PFSK-1 (cell line): ENCODE measurements around the gene LY6G5C.

ENCODE experiments used
- FOXP2 ChIP-seq: optimal IDR thresholded peaks from 2 replicates; pipeline ENCODE3; 2011; ENCODE audit warnings: borderline replicate concordance, control low read depth, inconsistent platforms; ENCODE audit not compliant: insufficient read depth; ENCODE audit errors: extremely low read length, extremely low read depth
- POLR2AphosphoS5 ChIP-seq: IDR thresholded peaks from 2 replicates; pipeline ENCODE4 v1.6.1; 2012; ENCODE audit warnings: low read depth, mild to moderate bottlenecking, control low read depth, low read length, moderate library complexity
- SIN3A ChIP-seq: IDR thresholded peaks from 2 replicates; pipeline ENCODE4 v1.6.1; 2012; ENCODE audit warnings: mild to moderate bottlenecking, low read length, moderate library complexity, borderline replicate concordance; ENCODE audit not compliant: insufficient read depth
- TAF1 ChIP-seq: IDR thresholded peaks from 2 replicates; pipeline ENCODE4 v1.6.1; 2012; ENCODE audit warnings: low read length, control low read depth, borderline replicate concordance; ENCODE audit not compliant: insufficient read depth
- TF ChIP-seq, protein P1 (sequence below), 2 experiments: IDR thresholded peaks; 2 replicates each; pipeline versions ENCODE4 v1.6.1 to v1.8.0; 2011 to 2012; ENCODE audit warnings: low read depth in 2 of 2, low read length in 2 of 2, control low read depth in 1 of 2, inconsistent platforms in 1 of 2, mild to moderate bottlenecking in 1 of 2, moderate library complexity in 1 of 2; ENCODE audit not compliant: insufficient read depth in 1 of 2

LY6G5C gene

GRCh38 chr6:31727717-31728671 lies 47.1 kb upstream of the LY6G5C start:
- no peak for TF ChIP-seq POLR2AphosphoS5
- no peak for TF ChIP-seq SIN3A
- no peak for TF ChIP-seq FOXP2

DNA sequence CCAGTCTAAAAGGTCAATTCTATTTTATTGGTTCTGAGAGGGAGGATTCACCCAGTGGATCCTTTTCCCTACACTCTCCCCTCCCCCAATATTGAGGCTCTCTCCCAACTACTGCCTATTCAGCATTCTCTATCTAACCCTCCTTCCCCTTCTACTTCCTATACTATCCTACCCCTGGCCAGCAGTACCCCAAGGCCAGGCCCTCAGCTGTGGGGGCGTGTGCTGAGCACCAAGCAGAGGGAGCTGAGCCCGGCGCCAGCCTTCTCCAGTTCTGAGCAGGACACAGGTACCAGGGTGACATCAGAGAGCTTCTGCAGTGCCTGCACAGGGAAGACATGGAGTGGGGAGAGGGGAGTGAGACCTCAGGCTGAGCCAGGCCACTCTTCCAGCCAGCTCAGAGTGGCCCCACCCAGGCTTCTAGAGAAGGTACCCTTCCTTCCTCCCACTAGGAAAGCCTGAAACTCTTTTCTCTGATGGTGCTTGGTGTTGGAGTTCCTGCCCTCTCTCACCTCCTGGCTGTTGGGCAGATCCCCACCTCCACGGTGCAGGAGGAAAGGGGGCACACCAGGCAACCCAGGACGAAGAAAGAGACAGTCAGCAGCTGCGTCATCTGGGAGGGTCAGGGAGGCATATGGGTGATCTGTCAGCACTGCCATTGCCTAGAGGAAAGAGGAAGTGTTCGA lies 46.3 kb upstream of the LY6G5C start:
- TF ChIP-seq TAF1 (no peak), POLR2AphosphoS5 (no peak), SIN3A (no peak), FOXP2 (no peak)
- TF ChIP-seq, protein P1, sequence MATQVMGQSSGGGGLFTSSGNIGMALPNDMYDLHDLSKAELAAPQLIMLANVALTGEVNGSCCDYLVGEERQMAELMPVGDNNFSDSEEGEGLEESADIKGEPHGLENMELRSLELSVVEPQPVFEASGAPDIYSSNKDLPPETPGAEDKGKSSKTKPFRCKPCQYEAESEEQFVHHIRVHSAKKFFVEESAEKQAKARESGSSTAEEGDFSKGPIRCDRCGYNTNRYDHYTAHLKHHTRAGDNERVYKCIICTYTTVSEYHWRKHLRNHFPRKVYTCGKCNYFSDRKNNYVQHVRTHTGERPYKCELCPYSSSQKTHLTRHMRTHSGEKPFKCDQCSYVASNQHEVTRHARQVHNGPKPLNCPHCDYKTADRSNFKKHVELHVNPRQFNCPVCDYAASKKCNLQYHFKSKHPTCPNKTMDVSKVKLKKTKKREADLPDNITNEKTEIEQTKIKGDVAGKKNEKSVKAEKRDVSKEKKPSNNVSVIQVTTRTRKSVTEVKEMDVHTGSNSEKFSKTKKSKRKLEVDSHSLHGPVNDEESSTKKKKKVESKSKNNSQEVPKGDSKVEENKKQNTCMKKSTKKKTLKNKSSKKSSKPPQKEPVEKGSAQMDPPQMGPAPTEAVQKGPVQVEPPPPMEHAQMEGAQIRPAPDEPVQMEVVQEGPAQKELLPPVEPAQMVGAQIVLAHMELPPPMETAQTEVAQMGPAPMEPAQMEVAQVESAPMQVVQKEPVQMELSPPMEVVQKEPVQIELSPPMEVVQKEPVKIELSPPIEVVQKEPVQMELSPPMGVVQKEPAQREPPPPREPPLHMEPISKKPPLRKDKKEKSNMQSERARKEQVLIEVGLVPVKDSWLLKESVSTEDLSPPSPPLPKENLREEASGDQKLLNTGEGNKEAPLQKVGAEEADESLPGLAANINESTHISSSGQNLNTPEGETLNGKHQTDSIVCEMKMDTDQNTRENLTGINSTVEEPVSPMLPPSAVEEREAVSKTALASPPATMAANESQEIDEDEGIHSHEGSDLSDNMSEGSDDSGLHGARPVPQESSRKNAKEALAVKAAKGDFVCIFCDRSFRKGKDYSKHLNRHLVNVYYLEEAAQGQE (IDR thresholded peaks at IDR 0.05; ENCODE audit: insufficient read depth in 1 of 2, low read depth in 2 of 2, low read length in 2 of 2), result no peak

DNA sequence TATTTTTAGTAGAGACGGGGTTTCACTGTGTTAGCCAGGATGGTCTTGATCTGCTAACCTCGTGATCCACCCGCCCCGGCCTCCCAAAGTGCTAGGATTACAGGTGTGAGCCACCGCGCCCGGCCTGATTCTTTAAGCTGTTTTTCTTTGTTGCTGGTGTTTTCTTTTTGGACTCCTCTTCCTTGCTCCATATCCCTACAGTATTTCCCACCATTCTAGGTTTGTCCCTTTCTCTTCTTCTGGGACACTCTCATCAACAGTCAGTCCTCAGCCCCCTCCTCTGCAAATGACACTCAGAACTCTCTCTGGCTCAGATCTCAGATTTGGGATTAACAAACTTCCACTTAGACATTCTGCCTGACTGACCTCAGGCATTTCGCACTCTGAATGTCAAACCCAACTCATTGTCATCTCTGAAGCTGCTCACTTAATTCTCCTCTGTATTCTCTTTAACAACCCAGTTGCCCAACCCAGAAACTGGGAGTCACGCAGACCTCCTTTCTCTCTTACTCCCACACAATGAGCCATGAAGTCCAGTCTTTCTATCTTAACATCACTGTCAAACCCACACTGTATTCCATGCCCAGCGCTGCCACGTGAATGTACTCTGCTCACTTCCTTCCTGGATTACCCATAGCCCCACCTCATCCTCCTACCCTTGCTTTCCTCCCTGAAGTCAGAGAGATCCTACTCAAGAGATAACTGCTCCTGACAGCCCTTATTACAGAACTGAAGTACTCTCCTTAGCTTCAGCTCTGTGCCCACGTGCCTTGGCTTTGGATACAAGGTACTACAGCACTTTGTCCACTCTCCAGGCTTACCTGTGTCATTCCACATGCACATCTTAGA lies 44.9 kb upstream of the LY6G5C start:
- TF ChIP-seq SIN3A (no peak), POLR2AphosphoS5 (no peak), TAF1 (no peak), FOXP2 (no peak)
- TF ChIP-seq, protein P1 (IDR thresholded peaks at IDR 0.05; ENCODE audit: insufficient read depth in 1 of 2, low read depth in 2 of 2, low read length in 2 of 2), result no peak

GRCh38 chr6:31723980-31724691 lies 43.3 kb upstream of the LY6G5C start:
- TF ChIP-seq, protein P1 (IDR thresholded peaks at IDR 0.05; ENCODE audit: insufficient read depth in 1 of 2, low read depth in 2 of 2, low read length in 2 of 2), result no peak
- TF ChIP-seq FOXP2, result no peak
- no peak for TF ChIP-seq SIN3A
- no peak for TF ChIP-seq POLR2AphosphoS5
- no peak for TF ChIP-seq TAF1
